Fibroblast of lung (primary cell): Measurements from ENCODE around the gene MYO18B.

ENCODE experiments used
- CTCF ChIP-seq, 2 donors: IDR thresholded peaks in 1 of 2; conservative IDR thresholded peaks in 1 of 2; 1 replicate in 1 of 2; 2 replicates in 1 of 2; pipeline ENCODE4 v1.5.1; 2011 to 2012; ENCODE audit warnings: low read length in 2 of 2, control low read depth in 1 of 2, inconsistent platforms in 1 of 2, low read depth in 1 of 2, mild to moderate bottlenecking in 1 of 2
- EZH2 ChIP-seq: IDR thresholded peaks from 2 replicates; pipeline ENCODE4 v1.5.1; 2012; ENCODE audit warnings: low read length, control low read depth, mild to moderate bottlenecking; ENCODE audit errors: missing control alignments

GRCh38 chr22:25919452-25919851, 177.5 kb downstream of the MYO18B start:
- TF ChIP-seq CTCF (conservative IDR thresholded peaks at IDR 0.05 in 1 of 2, IDR thresholded peaks at IDR 0.05 in 1 of 2; ENCODE audit: low read depth in 1 of 2, low read length in 2 of 2) = no peak
- TF ChIP-seq EZH2 = no peak
